ENCODE results near the gene SH3GL2. TPM values are rescaled to one million over a fixed set of nuclear protein-coding genes. Genes with fewer than 3 reads are reported as not detected.

SH3GL2 gene
- total and polyA plus RNA-seq, 9 of the 15 experiments (the other 6 are each of a cell fraction or from before 2014, with no cell fraction given) = not detected

GRCh38 chr9:17631396-17631795 lies 52.5 kb downstream of the SH3GL2 start:
- no peaks in the 10 kb centered on the region for H3K9me3 ChIP-seq (replicated peaks; ENCODE audit: control insufficient read depth, insufficient read depth, low read depth, low read length)
- ChIA-PET POLR2A (no interaction called here), CTCF (ENCODE audit: low intra/inter-chr PET ratio) (no interaction called here)
- no TSS peak for BruUV-seq (replicated peaks)
- no peak for DNase-seq (ENCODE audit: extremely low read depth in 1 of 4, low spot score in 3 of 4)
- FAIRE-seq = no peak
- intact Hi-C loops (cut with micrococcal nuclease) = no loop called here
- no peak for TF ChIP-seq PHB (CRISPR knock-in tag; IDR thresholded peaks at IDR 0.05)
- no peak for TF ChIP-seq FOXP1 (CRISPR knock-in tag; IDR thresholded peaks at IDR 0.05)
- TF ChIP-seq ELF1 (tag; IDR thresholded peaks at IDR 0.05) = no peak
- TF ChIP-seq NFRKB (IDR thresholded peaks at IDR 0.05; ENCODE audit: low read depth) = no peak
- no peak for TF ChIP-seq MAZ (CRISPR knock-in tag; conservative IDR thresholded peaks at IDR 0.05 in 1 of 2, IDR thresholded peaks at IDR 0.05 in 1 of 2)
- no peak for ATAC-seq
- H3K27me3 ChIP-seq (ENCODE audit: control insufficient read depth in 2 of 2, insufficient read depth in 2 of 2, low read length in 2 of 2) = no peaks in the 10 kb centered on the region
- H3K27ac ChIP-seq (ENCODE audit: extremely low read depth, low read depth, low read length) = no peak overlapping the region
- no peaks in the 10 kb centered on the region for H3K4me1 ChIP-seq (replicated peaks in 1 of 2; ENCODE audit: control insufficient read depth in 2 of 2, insufficient read depth in 2 of 2, low read length in 2 of 2)
- no peaks in the 10 kb centered on the region for H3K79me2 ChIP-seq (ENCODE audit: control insufficient read depth, insufficient read depth, low read length)
- H3K9ac ChIP-seq (ENCODE audit: insufficient read depth in 1 of 2, low read depth in 2 of 2, low read length in 2 of 2) = no peak overlapping the region
- in situ Hi-C loops (cut with MboI) = no loop called here
- no peak overlapping the region for H3K4me2 ChIP-seq (ENCODE audit: insufficient read depth, low read length)
- H3K4me3 ChIP-seq = no peak overlapping the region
- H3K36me3 ChIP-seq (ENCODE audit: control insufficient read depth, insufficient read depth, low read length) = no peaks in the 10 kb centered on the region
- H2AFZ ChIP-seq (ENCODE audit: low read depth, low read length) = no peak overlapping the region
- H3K9me1 ChIP-seq (ENCODE audit: control insufficient read depth, insufficient read depth, low read length) = no peaks in the 10 kb centered on the region
- H4K20me1 ChIP-seq (replicated peaks; ENCODE audit: control insufficient read depth, insufficient read depth, low read length) = no peaks in the 10 kb centered on the region

GRCh38 chr9:17632994-17633393 lies 54.1 kb downstream of the SH3GL2 start:
- FAIRE-seq = no peak
- TF ChIP-seq ZNF589 (CRISPR knock-in tag; IDR thresholded peaks at IDR 0.05; ENCODE audit: low read depth) (no peak), SNAPC5 (CRISPR knock-in tag; IDR thresholded peaks at IDR 0.05) (no peak), ZNF76 (CRISPR knock-in tag; IDR thresholded peaks at IDR 0.05; ENCODE audit: borderline replicate concordance) (no peak), TEAD1 (CRISPR knock-in tag; IDR thresholded peaks at IDR 0.05) (no peak), ELK3 (CRISPR knock-in tag; IDR thresholded peaks at IDR 0.05) (no peak), CREM (IDR thresholded peaks at IDR 0.05; ENCODE audit: low read depth) (no peak), NFRKB (IDR thresholded peaks at IDR 0.05; ENCODE audit: low read depth) (no peak), MBD1 (CRISPR knock-in tag; IDR thresholded peaks at IDR 0.05) (no peak), EZH2 (IDR thresholded peaks at IDR 0.05; ENCODE audit: borderline replicate concordance, low read depth, low read length) (no peak)
- in situ Hi-C loops (cut with MboI) (no loop called here), intact Hi-C loops (cut with micrococcal nuclease) (no loop called here)
- Histone ChIP-seq H3K27ac (ENCODE audit: extremely low read depth, low read depth, low read length) (no peak overlapping the region), H3K9ac (ENCODE audit: insufficient read depth in 1 of 2, low read depth in 2 of 2, low read length in 2 of 2) (no peak overlapping the region), H3K4me1 (replicated peaks in 1 of 2; ENCODE audit: control insufficient read depth in 2 of 2, insufficient read depth in 2 of 2, low read length in 2 of 2) (no peaks in the 10 kb centered on the region), H3K9me3 (replicated peaks; ENCODE audit: control insufficient read depth, insufficient read depth, low read depth, low read length) (no peaks in the 10 kb centered on the region), H3K4me2 (ENCODE audit: insufficient read depth, low read length) (no peak overlapping the region), H3K27me3 (ENCODE audit: control insufficient read depth in 2 of 2, insufficient read depth in 2 of 2, low read length in 2 of 2) (no peaks in the 10 kb centered on the region), H3K79me2 (ENCODE audit: control insufficient read depth, insufficient read depth, low read length) (no peaks in the 10 kb centered on the region), H3K36me3 (ENCODE audit: control insufficient read depth, insufficient read depth, low read length) (no peaks in the 10 kb centered on the region), H4K20me1 (replicated peaks; ENCODE audit: control insufficient read depth, insufficient read depth, low read length) (no peaks in the 10 kb centered on the region), H2AFZ (ENCODE audit: low read depth, low read length) (no peak overlapping the region), H3K4me3 (no peak overlapping the region), H3K9me1 (ENCODE audit: control insufficient read depth, insufficient read depth, low read length) (no peaks in the 10 kb centered on the region)
- WGBS (ENCODE audit: insufficient coverage, low coverage, missing lambda C conversion rate) = 0% methylated on average over 1 of the region's 2 CpGs
- ChIA-PET CTCF (ENCODE audit: low intra/inter-chr PET ratio) (no interaction called here), POLR2A (no interaction called here)
- no peak for ATAC-seq
- no peak for DNase-seq (ENCODE audit: extremely low read depth in 1 of 4, low spot score in 3 of 4)
- BruUV-seq (replicated peaks) = no TSS peak
